Fibroblast of lung (primary cell): ENCODE results near the gene ELFN1.

Source experiments
- CTCF ChIP-seq, 2 donors: IDR thresholded peaks in 1 of 2; conservative IDR thresholded peaks in 1 of 2; 1 replicate in 1 of 2; 2 replicates in 1 of 2; pipeline ENCODE4 v1.5.1; 2011 to 2012; ENCODE audit warnings: low read length in 2 of 2, control low read depth in 1 of 2, inconsistent platforms in 1 of 2, low read depth in 1 of 2, mild to moderate bottlenecking in 1 of 2
- EZH2 ChIP-seq: IDR thresholded peaks from 2 replicates; pipeline ENCODE4 v1.5.1; 2012; ENCODE audit warnings: low read length, control low read depth, mild to moderate bottlenecking; ENCODE audit errors: missing control alignments

- TF ChIP-seq CTCF (conservative IDR thresholded peaks at IDR 0.05 in 1 of 2, IDR thresholded peaks at IDR 0.05 in 1 of 2; ENCODE audit: low read depth in 1 of 2, low read length in 2 of 2) = no peak
- TF ChIP-seq EZH2 = no peak
These were observed 62.0 kb downstream of the ELFN1 start for GRCh38 chr7:1732072-1732471.
